Measurements from ENCODE around the gene TUSC2. TPM values are rescaled to one million over a fixed set of nuclear protein-coding genes. Genes with fewer than 3 reads are reported as not detected.

The TUSC2 gene
- polyA plus RNA-seq, 2 donors: 14.2 to 34.6 TPM

GRCh38 chr3:50321336-50322114 is 6.5 kb downstream of the TUSC2 start:
- Histone ChIP-seq H3K9me3 (ENCODE audit: control insufficient read depth in 2 of 2, insufficient read depth in 1 of 2, low read depth in 1 of 2, low read length in 1 of 2) (no peaks in the 10 kb centered on the region), H3K27me3 (ENCODE audit: control insufficient read depth in 1 of 2, insufficient read depth in 2 of 2, low read length in 2 of 2) (no peaks in the 10 kb centered on the region), H3K4me1 (ENCODE audit: control insufficient read depth in 2 of 2, insufficient read depth in 2 of 2, low read length in 1 of 2) (peaks cover 0 to 32% of the 10 kb centered on the region in 2 donors), H3K27ac (ENCODE audit: low read depth in 2 of 2, low read length in 1 of 2) (peak overlapping the region; percentile 82 to 89), H3K36me3 (ENCODE audit: control insufficient read depth in 2 of 2, insufficient read depth in 2 of 2, low read length in 1 of 2) (peaks cover 0 to 19% of the 10 kb centered on the region in 2 donors), H3K4me3 (ENCODE audit: low read depth in 1 of 2, low read length in 2 of 2) (peak overlapping the region; percentile 67 to 83)
- 0 to 1% methylated on average over 51 to 59 of the region's 59 CpGs for WGBS, 2 donors

- H3K9me3 ChIP-seq (ENCODE audit: control insufficient read depth in 2 of 2, insufficient read depth in 1 of 2, low read depth in 1 of 2, low read length in 1 of 2): no peaks in the 10 kb centered on the region
- peaks cover 0 to 14% of the 10 kb centered on the region in 2 donors for H3K36me3 ChIP-seq (ENCODE audit: control insufficient read depth in 2 of 2, insufficient read depth in 2 of 2, low read length in 1 of 2)
- H3K27ac ChIP-seq (ENCODE audit: low read depth in 2 of 2, low read length in 1 of 2): peak overlapping the region; percentile 82 to 89
- H3K4me3 ChIP-seq (ENCODE audit: low read depth in 1 of 2, low read length in 2 of 2): peak overlapping the region; percentile 67 to 83
- WGBS, 2 donors: 0% methylated on average over 36 to 45 of the region's 45 CpGs
- H3K4me1 ChIP-seq (ENCODE audit: control insufficient read depth in 2 of 2, insufficient read depth in 2 of 2, low read length in 1 of 2): peaks cover 0 to 36% of the 10 kb centered on the region in 2 donors
- H3K27me3 ChIP-seq (ENCODE audit: control insufficient read depth in 1 of 2, insufficient read depth in 2 of 2, low read length in 2 of 2): no peaks in the 10 kb centered on the region
Measured at GRCh38 chr3:50320853-50321335, 7.1 kb downstream of the TUSC2 start.

GRCh38 chr3:50319894-50320625 is 8.0 kb downstream of the TUSC2 start:
- H3K36me3 ChIP-seq (ENCODE audit: control insufficient read depth in 2 of 2, insufficient read depth in 2 of 2, low read length in 1 of 2): peaks cover 0 to 10% of the 10 kb centered on the region in 2 donors
- H3K9me3 ChIP-seq (ENCODE audit: control insufficient read depth in 2 of 2, insufficient read depth in 1 of 2, low read depth in 1 of 2, low read length in 1 of 2): no peaks in the 10 kb centered on the region
- peak overlapping the region; percentile 67 to 83 for H3K4me3 ChIP-seq (ENCODE audit: low read depth in 1 of 2, low read length in 2 of 2)
- H3K27me3 ChIP-seq (ENCODE audit: control insufficient read depth in 1 of 2, insufficient read depth in 2 of 2, low read length in 2 of 2): no peaks in the 10 kb centered on the region
- H3K4me1 ChIP-seq (ENCODE audit: control insufficient read depth in 2 of 2, insufficient read depth in 2 of 2, low read length in 1 of 2): peaks cover 0 to 36% of the 10 kb centered on the region in 2 donors
- 64 to 68% methylated on average over 29 of the region's 29 CpGs for WGBS, 2 donors
- H3K27ac ChIP-seq (ENCODE audit: low read depth in 2 of 2, low read length in 1 of 2): peak overlapping the region; percentile 82 to 89

- peaks cover 0 to 40% of the 10 kb centered on the region in 2 donors for H3K4me1 ChIP-seq (ENCODE audit: control insufficient read depth in 2 of 2, insufficient read depth in 2 of 2, low read length in 1 of 2)
- no peaks in the 10 kb centered on the region for H3K27me3 ChIP-seq (ENCODE audit: control insufficient read depth in 1 of 2, insufficient read depth in 2 of 2, low read length in 2 of 2)
- H3K9me3 ChIP-seq (ENCODE audit: control insufficient read depth in 2 of 2, insufficient read depth in 1 of 2, low read depth in 1 of 2, low read length in 1 of 2): no peaks in the 10 kb centered on the region
- peak overlapping the region; percentile 96 to 100 for H3K27ac ChIP-seq (ENCODE audit: low read depth in 2 of 2, low read length in 1 of 2)
- 77 to 89% methylated on average over 16 of the region's 16 CpGs for WGBS, 2 donors
- peaks cover 0 to 10% of the 10 kb centered on the region in 2 donors for H3K36me3 ChIP-seq (ENCODE audit: control insufficient read depth in 2 of 2, insufficient read depth in 2 of 2, low read length in 1 of 2)
- H3K4me3 ChIP-seq (ENCODE audit: low read depth in 1 of 2, low read length in 2 of 2): peak overlapping the region in 1 of 2 donors; percentile 67
Measured at GRCh38 chr3:50319181-50319893, 8.7 kb downstream of the TUSC2 start.

- Histone ChIP-seq H3K9me3 (ENCODE audit: control insufficient read depth in 2 of 2, insufficient read depth in 1 of 2, low read depth in 1 of 2, low read length in 1 of 2) (no peaks in the 10 kb centered on the region), H3K4me1 (ENCODE audit: control insufficient read depth in 2 of 2, insufficient read depth in 2 of 2, low read length in 1 of 2) (peaks cover 0 to 40% of the 10 kb centered on the region in 2 donors), H3K27ac (ENCODE audit: low read depth in 2 of 2, low read length in 1 of 2) (peak overlapping the region; percentile 96 to 100), H3K36me3 (ENCODE audit: control insufficient read depth in 2 of 2, insufficient read depth in 2 of 2, low read length in 1 of 2) (peaks cover 0 to 10% of the 10 kb centered on the region in 2 donors), H3K27me3 (ENCODE audit: control insufficient read depth in 1 of 2, insufficient read depth in 2 of 2, low read length in 2 of 2) (no peaks in the 10 kb centered on the region), H3K4me3 (ENCODE audit: low read depth in 1 of 2, low read length in 2 of 2) (no peak overlapping the region)
- WGBS, 2 donors: 73 to 75% methylated on average over 10 of the region's 10 CpGs
Measured at GRCh38 chr3:50318615-50319014, 9.4 kb downstream of the TUSC2 start.

- H3K4me1 ChIP-seq (ENCODE audit: control insufficient read depth in 2 of 2, insufficient read depth in 2 of 2, low read length in 1 of 2): peaks cover 0 to 40% of the 10 kb centered on the region in 2 donors
- no peak overlapping the region for H3K4me3 ChIP-seq (ENCODE audit: low read depth in 1 of 2, low read length in 2 of 2)
- H3K27me3 ChIP-seq (ENCODE audit: control insufficient read depth in 1 of 2, insufficient read depth in 2 of 2, low read length in 2 of 2): no peaks in the 10 kb centered on the region
- peaks cover 0 to 10% of the 10 kb centered on the region in 2 donors for H3K36me3 ChIP-seq (ENCODE audit: control insufficient read depth in 2 of 2, insufficient read depth in 2 of 2, low read length in 1 of 2)
- WGBS, 2 donors: 75 to 80% methylated on average over 11 of the region's 11 CpGs
- peak overlapping the region; percentile 96 to 100 for H3K27ac ChIP-seq (ENCODE audit: low read depth in 2 of 2, low read length in 1 of 2)
- H3K9me3 ChIP-seq (ENCODE audit: control insufficient read depth in 2 of 2, insufficient read depth in 1 of 2, low read depth in 1 of 2, low read length in 1 of 2): no peaks in the 10 kb centered on the region
Measured at GRCh38 chr3:50318163-50318562, 9.9 kb downstream of the TUSC2 start.

- Histone ChIP-seq H3K9me3 (ENCODE audit: control insufficient read depth in 2 of 2, insufficient read depth in 1 of 2, low read depth in 1 of 2, low read length in 1 of 2) (no peaks in the 10 kb centered on the region), H3K36me3 (ENCODE audit: control insufficient read depth in 2 of 2, insufficient read depth in 2 of 2, low read length in 1 of 2) (peaks cover 0 to 10% of the 10 kb centered on the region in 2 donors), H3K27me3 (ENCODE audit: control insufficient read depth in 1 of 2, insufficient read depth in 2 of 2, low read length in 2 of 2) (no peaks in the 10 kb centered on the region), H3K4me3 (ENCODE audit: low read depth in 1 of 2, low read length in 2 of 2) (peak overlapping the region in 1 of 2 donors; percentile 20), H3K27ac (ENCODE audit: low read depth in 2 of 2, low read length in 1 of 2) (peak overlapping the region; percentile 96 to 100), H3K4me1 (ENCODE audit: control insufficient read depth in 2 of 2, insufficient read depth in 2 of 2, low read length in 1 of 2) (peaks cover 0 to 40% of the 10 kb centered on the region in 2 donors)
- 40 to 48% methylated on average over 6 of the region's 6 CpGs for WGBS, 2 donors
Measured at GRCh38 chr3:50317300-50317699, 10.7 kb downstream of the TUSC2 start.

- Histone ChIP-seq H3K9me3 (ENCODE audit: control insufficient read depth in 2 of 2, insufficient read depth in 1 of 2, low read depth in 1 of 2, low read length in 1 of 2) (no peaks in the 10 kb centered on the region), H3K4me1 (ENCODE audit: control insufficient read depth in 2 of 2, insufficient read depth in 2 of 2, low read length in 1 of 2) (peaks cover 0 to 40% of the 10 kb centered on the region in 2 donors), H3K27ac (ENCODE audit: low read depth in 2 of 2, low read length in 1 of 2) (peak overlapping the region; percentile 96 to 100), H3K4me3 (ENCODE audit: low read depth in 1 of 2, low read length in 2 of 2) (peak overlapping the region in 1 of 2 donors; percentile 20), H3K27me3 (ENCODE audit: control insufficient read depth in 1 of 2, insufficient read depth in 2 of 2, low read length in 2 of 2) (no peaks in the 10 kb centered on the region), H3K36me3 (ENCODE audit: control insufficient read depth in 2 of 2, insufficient read depth in 2 of 2, low read length in 1 of 2) (peaks cover 0 to 10% of the 10 kb centered on the region in 2 donors)
- WGBS, 2 donors: 32 to 43% methylated on average over 9 of the region's 9 CpGs
Measured at GRCh38 chr3:50316657-50317242, 11.3 kb downstream of the TUSC2 start.

- Histone ChIP-seq H3K4me3 (ENCODE audit: low read depth in 1 of 2, low read length in 2 of 2) (no peak overlapping the region), H3K4me1 (ENCODE audit: control insufficient read depth in 2 of 2, insufficient read depth in 2 of 2, low read length in 1 of 2) (peaks cover 0 to 33% of the 10 kb centered on the region in 2 donors), H3K36me3 (ENCODE audit: control insufficient read depth in 2 of 2, insufficient read depth in 2 of 2, low read length in 1 of 2) (peaks cover 0 to 10% of the 10 kb centered on the region in 2 donors), H3K27ac (ENCODE audit: low read depth in 2 of 2, low read length in 1 of 2) (peak overlapping the region in 1 of 2 donors; percentile 28), H3K27me3 (ENCODE audit: control insufficient read depth in 1 of 2, insufficient read depth in 2 of 2, low read length in 2 of 2) (no peaks in the 10 kb centered on the region), H3K9me3 (ENCODE audit: control insufficient read depth in 2 of 2, insufficient read depth in 1 of 2, low read depth in 1 of 2, low read length in 1 of 2) (no peaks in the 10 kb centered on the region)
- WGBS, 2 donors: 96% methylated on average over 4 of the region's 4 CpGs
Measured at GRCh38 chr3:50314816-50315215, 13.2 kb downstream of the TUSC2 start.

All from esophagus (tissue), 2 donors.